Stimulated activated CD8-positive, alpha-beta memory T cell treated with anti-CD3 and anti-CD28 coated beads, Interleukin-4, amount 100 ng/mL, for 24 hours (primary cell): ENCODE results near the gene FHIP1A.
"Not testable (repeated sequence)": the region's sequence is repeated elsewhere in the genome, so short reads cannot be mapped to it uniquely, and the experiment has no call there.

Source experiments
- DNase-seq: peaks from one replicate; pipeline ENCODE4 v3.0.0-alpha.2; 2020; ENCODE audit warnings: low read depth

Gene FHIP1A

GRCh38 chr4:151408630-151409469 lies at the start of gene FHIP1A:
FHIP1A (plus strand) TSS chr4:151409176; CDS start chr4:151566260, 157,084 bp downstream.
- peak; percentile 62 for DNase-seq

DNA sequence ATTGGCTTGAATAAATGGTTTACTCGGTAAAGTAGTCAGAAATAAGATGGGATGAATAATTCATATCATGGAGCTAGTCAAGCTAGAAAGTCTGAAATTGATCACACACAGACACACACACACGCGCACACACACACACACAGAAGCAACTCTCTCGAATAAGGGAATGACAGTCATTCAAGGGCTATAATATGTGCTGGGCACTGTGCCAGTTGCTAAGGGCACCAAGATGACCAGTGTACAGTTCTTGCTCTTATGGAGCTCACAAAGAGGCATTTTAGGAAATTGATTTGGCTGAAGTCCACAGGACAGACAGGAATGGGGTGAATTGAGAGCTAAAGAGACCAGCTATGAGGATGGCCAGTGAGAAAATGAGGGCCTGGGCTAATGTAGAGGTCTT lies 49.4 kb upstream of the FHIP1A start:
- no peak for DNase-seq

DNA sequence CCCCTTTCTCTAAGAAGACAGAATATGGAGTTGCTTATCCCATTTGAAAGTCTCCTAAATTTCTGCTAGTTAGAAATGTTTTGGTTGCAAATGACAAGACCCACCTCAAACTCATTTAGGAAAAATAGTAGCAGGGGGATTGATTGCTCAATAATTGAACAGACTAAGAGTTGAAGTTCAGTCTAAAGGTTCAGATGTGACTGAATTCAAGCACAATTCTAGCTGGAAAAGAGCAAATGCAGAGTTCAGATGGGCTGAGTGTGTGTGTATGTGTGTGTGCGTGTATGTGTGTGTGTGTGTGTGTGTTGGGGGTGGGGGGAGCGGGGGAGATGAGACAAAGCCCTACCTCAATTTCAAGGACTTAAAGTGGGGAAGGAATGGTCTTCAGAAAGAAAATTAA lies 47.9 kb upstream of the FHIP1A start:
- no peak for DNase-seq

- no peak for DNase-seq
Measured at GRCh38 chr4:151361966-151362365, 47.0 kb upstream of the FHIP1A start.

GRCh38 chr4:151362404-151363164 lies 46.4 kb upstream of the FHIP1A start:
- DNase-seq = peak; percentile 67

- no peak for DNase-seq
Measured at GRCh38 chr4:151376540-151376939, 32.4 kb upstream of the FHIP1A start.

DNA sequence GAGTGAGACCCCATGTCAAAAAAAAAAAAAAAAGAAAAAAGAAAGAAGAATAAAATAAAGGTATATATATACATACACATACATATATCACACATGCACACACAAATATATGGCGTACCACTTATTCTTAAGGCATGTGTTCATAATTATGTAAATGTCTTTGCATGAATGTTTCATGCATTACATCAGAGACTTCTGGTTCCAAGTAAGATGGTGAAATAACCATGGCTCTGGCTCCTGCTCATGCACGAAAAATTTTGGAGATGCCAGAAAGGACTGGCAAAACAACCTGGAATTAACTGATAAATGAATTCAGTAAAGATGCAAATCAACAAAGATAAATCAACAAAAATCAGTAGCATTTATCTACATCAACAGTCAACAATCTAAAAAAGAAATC lies 19.7 kb upstream of the FHIP1A start:
- DNase-seq = no peak

- not testable (repeated sequence) for DNase-seq
Measured at GRCh38 chr4:151389799-151390198, 19.2 kb upstream of the FHIP1A start.

DNA sequence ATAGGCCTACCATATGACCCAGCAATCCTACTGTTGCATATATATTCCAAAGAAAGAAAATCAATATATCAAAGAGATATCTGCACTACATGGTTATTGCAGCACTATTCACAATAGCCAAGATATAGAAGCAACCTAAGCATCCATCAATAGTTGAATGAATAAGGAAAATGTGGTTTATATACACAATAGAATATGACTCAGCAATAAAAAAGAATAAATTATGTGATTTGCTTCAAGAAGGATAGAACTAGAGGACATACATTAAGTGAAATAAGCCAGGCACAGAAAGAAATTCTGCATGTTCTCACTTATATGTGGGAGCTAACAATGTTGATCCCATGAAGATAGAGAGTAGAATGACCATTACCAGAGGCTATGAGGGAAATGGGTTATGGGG lies 13.1 kb upstream of the FHIP1A start:
- DNase-seq = no peak

DNA sequence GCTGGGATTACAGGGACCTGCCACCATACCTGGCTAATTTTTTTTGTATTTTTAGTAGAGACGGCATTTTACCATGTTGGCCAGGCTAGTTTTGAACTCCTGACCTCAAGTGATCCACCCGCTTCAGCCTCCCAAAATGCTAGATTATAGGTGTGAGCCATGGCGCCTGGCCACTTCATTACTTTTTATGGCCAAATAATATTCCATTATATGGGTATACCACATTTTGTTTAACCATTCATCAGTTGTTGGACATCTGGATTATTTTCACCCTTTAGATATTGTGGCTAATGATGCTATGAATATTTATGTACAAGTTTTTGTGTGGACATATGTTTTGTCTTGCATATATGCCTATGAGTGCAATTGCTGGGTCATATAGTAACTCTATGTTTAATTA lies 8.6 kb upstream of the FHIP1A start:
- DNase-seq = no peak

- no peak for DNase-seq
Measured at GRCh38 chr4:151401739-151402138, 7.2 kb upstream of the FHIP1A start.

GRCh38 chr4:151402145-151402865 lies 6.7 kb upstream of the FHIP1A start:
- DNase-seq = no peak

- no peak for DNase-seq
Measured at GRCh38 chr4:151403656-151404055, 5.3 kb upstream of the FHIP1A start.

- not testable (repeated sequence) for DNase-seq
Measured at GRCh38 chr4:151404802-151405201, 4.2 kb upstream of the FHIP1A start.

- DNase-seq = no peak
Measured at GRCh38 chr4:151407018-151407417, 2.0 kb upstream of the FHIP1A start.

DNA sequence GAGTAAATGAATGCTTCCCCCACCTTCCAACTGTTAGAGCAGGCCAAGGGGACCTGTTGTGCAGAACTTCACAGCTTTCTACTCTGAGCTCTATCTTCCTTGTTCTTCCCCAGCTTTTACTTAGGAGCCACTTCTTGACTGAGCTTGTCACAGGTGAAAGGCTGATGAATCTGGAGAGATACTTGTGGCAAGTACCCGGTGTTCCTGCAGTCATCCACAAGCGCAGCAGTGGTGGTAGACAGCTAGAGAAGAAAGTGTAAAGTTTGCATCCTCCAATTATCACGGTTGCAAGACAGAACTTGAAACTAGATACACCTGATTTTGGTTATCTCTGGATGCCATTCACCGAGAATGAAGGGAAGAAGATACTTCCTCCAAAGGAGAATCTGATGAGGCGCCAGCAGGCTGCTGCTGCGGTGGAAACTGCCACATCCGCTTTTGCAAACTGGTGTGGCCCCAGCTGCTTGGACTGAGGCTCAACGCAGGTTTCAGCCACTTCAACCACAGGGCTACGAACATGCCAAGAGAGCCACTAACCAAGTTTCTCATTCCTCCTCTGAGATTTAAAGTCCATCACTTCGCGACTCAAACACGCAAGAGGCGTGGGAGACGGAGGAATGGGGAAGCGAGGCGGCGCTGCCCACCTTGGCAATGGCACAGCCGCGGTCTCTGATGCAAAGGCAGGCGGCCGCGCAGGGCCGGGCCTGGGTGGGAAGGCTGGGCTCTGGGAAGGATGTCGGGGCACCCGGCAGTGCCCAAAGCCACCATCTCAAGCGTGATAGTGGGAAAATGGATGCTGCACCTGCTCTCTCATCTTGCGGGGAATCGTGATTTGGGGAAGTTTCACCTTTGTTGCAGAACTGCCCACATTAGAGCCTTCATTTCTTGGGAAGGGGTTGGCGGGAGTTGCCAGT lies 1.3 kb upstream of the FHIP1A start:
- no peak for DNase-seq

DNA sequence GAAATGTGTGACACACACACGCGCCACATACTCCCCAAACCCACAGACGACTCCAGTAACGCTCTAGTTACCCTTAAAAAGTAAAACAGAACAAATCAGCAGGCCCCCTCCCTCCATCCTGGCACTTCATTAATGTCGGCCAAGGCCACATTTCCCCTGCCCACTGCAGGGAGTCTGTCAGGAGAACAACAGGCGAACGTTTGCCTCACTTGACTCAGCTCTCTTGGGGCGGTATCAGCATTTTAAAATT lies 671 bp upstream of the FHIP1A start:
- no peak for DNase-seq

GRCh38 chr4:151409470-151410313 lies 716 bp downstream of the FHIP1A start:
- no peak for DNase-seq

DNA sequence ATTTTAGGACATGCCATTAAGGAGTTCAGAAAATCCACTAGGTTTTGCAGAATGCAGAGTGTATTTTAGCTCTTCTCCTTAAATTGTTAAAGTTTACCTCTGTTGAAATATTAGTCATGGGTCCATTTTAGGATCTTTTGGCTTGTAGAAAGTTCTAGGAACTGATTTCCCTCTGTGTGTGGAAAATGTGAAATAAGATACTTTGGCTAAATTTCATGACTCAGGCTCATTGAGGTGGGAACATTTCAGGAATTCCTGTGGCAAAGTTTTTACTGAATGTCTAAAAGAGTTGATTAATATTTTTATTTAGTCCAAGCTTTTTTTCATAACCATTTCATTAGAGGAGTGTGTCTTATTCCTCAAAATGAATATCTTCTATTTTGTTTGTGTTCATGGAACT lies 7.0 kb downstream of the FHIP1A start:
- DNase-seq = no peak

- no peak for DNase-seq
Measured at GRCh38 chr4:151417164-151417571, 8.2 kb downstream of the FHIP1A start.
